Sigmoid colon (tissue), 3 donors: ENCODE measurements around the gene SLC25A25.

ENCODE experiments used
- CTCF ChIP-seq, 4 experiments: fragments of 450-650 bp in 3 of 4; fragments of 200-600 bp in 1 of 4; IDR thresholded peaks; one replicate each; pipeline ENCODE4 v1.5.1; 2016 to 2019; ENCODE audit warnings: antibody characterized with exemption in 4 of 4, mild to moderate bottlenecking in 3 of 4, moderate library complexity in 2 of 4
- POLR2A ChIP-seq, 2 donors: fragments of 450-650 bp; IDR thresholded peaks; one replicate each; pipeline ENCODE4 v1.6.1; 2016; ENCODE audit warnings: antibody characterized with exemption in 2 of 2, mild to moderate bottlenecking in 2 of 2, moderate library complexity in 2 of 2

- no peak for TF ChIP-seq POLR2A (IDR thresholded peaks at IDR 0.05)
- no peak for TF ChIP-seq CTCF (IDR thresholded peaks at IDR 0.05)
These were observed 46.9 kb upstream of the SLC25A25 start for GRCh38 chr9:128021098-128021497.
